Upper lobe of left lung (tissue), 6 donors: Measurements from ENCODE around the gene DUSP23. TPM values are rescaled to one million over a fixed set of nuclear protein-coding genes. Genes with fewer than 3 reads are reported as not detected.
A peak's percentile ranks its signal among the peaks of the same experiment; 100 is the strongest.

Source experiments
- ATAC-seq, 2 donors: fragments of 200-7000 bp; cut with Tn5 transposase; one replicate each; pipeline ENCODE4 v1.9.1; 2022; ENCODE audit warnings: mild to moderate bottlenecking in 2 of 2, moderate library complexity in 2 of 2; ENCODE audit not compliant: low FRiP score in 2 of 2
- DNase-seq, 2 donors: peaks; one replicate each; pipeline ENCODE4 v3.0.0-alpha.2; 2019 to 2020
- H3K27ac ChIP-seq, 4 donors: fragments of 200-600 bp; sonication (generic); one replicate each; pipeline ENCODE4 v1.5.1; 2016 to 2019
- H3K27me3 ChIP-seq, 4 donors: fragments of 200-600 bp; sonication (generic); one replicate each; pipeline ENCODE4 v1.5.1; 2017 to 2019
- H3K36me3 ChIP-seq, 4 donors: fragments of 200-600 bp; sonication (generic); one replicate each; pipeline ENCODE4 v1.5.1; 2016 to 2019
- H3K4me1 ChIP-seq, 4 donors: fragments of 200-600 bp; sonication (generic); one replicate each; pipeline ENCODE4 v1.5.1; 2018 to 2019
- H3K4me3 ChIP-seq, 4 donors: fragments of 200-600 bp; sonication (generic); one replicate each; pipeline ENCODE4 v1.5.1; 2017 to 2019; ENCODE audit warnings: mild to moderate bottlenecking in 2 of 4, moderate library complexity in 1 of 4
- H3K9me3 ChIP-seq, 4 donors: fragments of 200-600 bp; sonication (generic); one replicate each; pipeline ENCODE4 v1.5.1; 2018 to 2019
- EP300 ChIP-seq, 4 donors: sonication (generic); formaldehyde crosslinking; IDR thresholded peaks; one replicate each; pipeline ENCODE4 v1.5.1; 2017; ENCODE audit warnings: antibody characterized with exemption in 4 of 4, control low read depth in 2 of 4
- POLR2A ChIP-seq, 4 donors: fragments of 450-650 bp; IDR thresholded peaks; one replicate each; pipeline ENCODE4 v1.5.1; 2016 to 2017; ENCODE audit warnings: antibody characterized with exemption in 4 of 4, mild to moderate bottlenecking in 2 of 4
- POLR2AphosphoS5 ChIP-seq, 2 donors: sonication (generic); formaldehyde crosslinking; IDR thresholded peaks; one replicate each; pipeline ENCODE4 v1.5.1; 2017; ENCODE audit warnings: antibody characterized with exemption in 2 of 2
- WGBS, 2 donors: methylation state at CpG; one replicate each; pipeline ENCODE4 v1.1.5; 2017 to 2018; 5-methylcytosine and 5-hydroxymethylcytosine counted together
- total RNA-seq, 6 donors: library from RNA; depleted of rRNA in 4 of 6; stranded (reverse); fragments of >200 nt in 4 of 6; gene quantifications; one replicate each; pipeline versions ENCODE4 v1.1.0 to v1.2.1, GENCODE V29; 2016 to 2021
- TF ChIP-seq, protein P1 (sequence below), 6 experiments: fragments of 450-650 bp in 4 of 6; fragments of 200-600 bp in 2 of 6; sonication (generic) in 2 of 6; IDR thresholded peaks; one replicate each; pipeline ENCODE4 v1.5.1; 2016 to 2019; ENCODE audit warnings: antibody characterized with exemption in 6 of 6
- donor health status: DM: no; HTN: no; CAD: no; lungs with moderate emphysema.
- donor health status: DM: no; HTN: yes; CAD: no; lungs with severe emphysema.

Gene DUSP23
- total RNA-seq, 6 donors from 2014 or later = 59.1 to 96.8 (median 79.9) TPM

DNA sequence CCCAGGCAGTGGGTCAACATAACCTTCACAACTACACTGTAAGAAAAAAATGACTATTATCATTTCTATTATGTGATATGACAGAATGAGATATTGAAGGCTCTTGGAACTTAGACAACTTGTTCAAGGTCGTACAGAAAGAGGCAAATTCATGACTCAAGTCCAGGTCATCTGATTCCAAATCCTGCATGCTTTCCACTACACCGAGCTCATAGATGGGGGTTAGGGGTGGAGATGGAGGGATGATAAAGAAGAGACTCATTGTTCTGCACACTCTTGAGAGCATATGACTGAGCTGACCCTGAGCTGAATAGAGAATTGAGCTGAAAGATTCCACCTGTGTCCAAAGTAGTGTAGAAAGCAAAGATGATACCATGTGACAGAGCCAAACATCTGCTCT, 24.2 kb downstream of the DUSP23 start:
- no peak for ATAC-seq
- Histone ChIP-seq H3K4me3 (no peak overlapping the region), H3K4me1 (peaks cover 0 to 8% (median 2%) of the 10 kb centered on the region in 4 donors), H3K27me3 (no peaks in the 10 kb centered on the region), H3K9me3 (no peaks in the 10 kb centered on the region), H3K27ac (no peak overlapping the region), H3K36me3 (no peaks in the 10 kb centered on the region)
- no peak for DNase-seq
- 61 to 79% methylated on average over 2 of the region's 2 CpGs for WGBS, 2 donors
- TF ChIP-seq, protein P1, sequence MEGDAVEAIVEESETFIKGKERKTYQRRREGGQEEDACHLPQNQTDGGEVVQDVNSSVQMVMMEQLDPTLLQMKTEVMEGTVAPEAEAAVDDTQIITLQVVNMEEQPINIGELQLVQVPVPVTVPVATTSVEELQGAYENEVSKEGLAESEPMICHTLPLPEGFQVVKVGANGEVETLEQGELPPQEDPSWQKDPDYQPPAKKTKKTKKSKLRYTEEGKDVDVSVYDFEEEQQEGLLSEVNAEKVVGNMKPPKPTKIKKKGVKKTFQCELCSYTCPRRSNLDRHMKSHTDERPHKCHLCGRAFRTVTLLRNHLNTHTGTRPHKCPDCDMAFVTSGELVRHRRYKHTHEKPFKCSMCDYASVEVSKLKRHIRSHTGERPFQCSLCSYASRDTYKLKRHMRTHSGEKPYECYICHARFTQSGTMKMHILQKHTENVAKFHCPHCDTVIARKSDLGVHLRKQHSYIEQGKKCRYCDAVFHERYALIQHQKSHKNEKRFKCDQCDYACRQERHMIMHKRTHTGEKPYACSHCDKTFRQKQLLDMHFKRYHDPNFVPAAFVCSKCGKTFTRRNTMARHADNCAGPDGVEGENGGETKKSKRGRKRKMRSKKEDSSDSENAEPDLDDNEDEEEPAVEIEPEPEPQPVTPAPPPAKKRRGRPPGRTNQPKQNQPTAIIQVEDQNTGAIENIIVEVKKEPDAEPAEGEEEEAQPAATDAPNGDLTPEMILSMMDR (IDR thresholded peaks at IDR 0.05) = no peak
- TF ChIP-seq EP300 (IDR thresholded peaks at IDR 0.05) (no peak), POLR2AphosphoS5 (IDR thresholded peaks at IDR 0.05) (no peak), POLR2A (IDR thresholded peaks at IDR 0.05) (no peak)

DNA sequence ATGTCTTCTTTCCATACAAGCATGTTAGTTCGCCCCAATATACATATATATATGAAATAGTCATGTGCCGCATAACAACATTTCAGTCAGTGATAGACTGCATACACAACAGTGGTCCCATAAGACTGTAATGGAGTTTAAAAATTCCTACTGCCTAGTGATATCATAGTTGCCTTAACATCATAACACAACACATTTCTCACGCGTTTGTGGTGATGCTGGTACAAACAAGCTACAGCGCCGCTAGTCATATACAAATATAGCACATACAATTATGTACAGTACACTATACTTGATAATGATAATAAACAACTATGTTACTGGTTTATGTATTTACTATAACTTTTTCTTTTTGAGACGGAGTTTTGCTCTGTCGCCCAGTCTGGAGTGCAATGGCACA, 35.2 kb downstream of the DUSP23 start:
- DNase-seq (no peak), ATAC-seq (no peak)
- WGBS, 2 donors = 94 to 99% methylated on average over 8 of the region's 8 CpGs
- no peak for TF ChIP-seq POLR2A (IDR thresholded peaks at IDR 0.05)
- TF ChIP-seq EP300 (IDR thresholded peaks at IDR 0.05) = no peak
- Histone ChIP-seq H3K36me3 (no peaks in the 10 kb centered on the region), H3K4me3 (no peak overlapping the region), H3K27me3 (no peaks in the 10 kb centered on the region), H3K4me1 (no peaks in the 10 kb centered on the region), H3K9me3 (no peaks in the 10 kb centered on the region), H3K27ac (no peak overlapping the region)

DNA sequence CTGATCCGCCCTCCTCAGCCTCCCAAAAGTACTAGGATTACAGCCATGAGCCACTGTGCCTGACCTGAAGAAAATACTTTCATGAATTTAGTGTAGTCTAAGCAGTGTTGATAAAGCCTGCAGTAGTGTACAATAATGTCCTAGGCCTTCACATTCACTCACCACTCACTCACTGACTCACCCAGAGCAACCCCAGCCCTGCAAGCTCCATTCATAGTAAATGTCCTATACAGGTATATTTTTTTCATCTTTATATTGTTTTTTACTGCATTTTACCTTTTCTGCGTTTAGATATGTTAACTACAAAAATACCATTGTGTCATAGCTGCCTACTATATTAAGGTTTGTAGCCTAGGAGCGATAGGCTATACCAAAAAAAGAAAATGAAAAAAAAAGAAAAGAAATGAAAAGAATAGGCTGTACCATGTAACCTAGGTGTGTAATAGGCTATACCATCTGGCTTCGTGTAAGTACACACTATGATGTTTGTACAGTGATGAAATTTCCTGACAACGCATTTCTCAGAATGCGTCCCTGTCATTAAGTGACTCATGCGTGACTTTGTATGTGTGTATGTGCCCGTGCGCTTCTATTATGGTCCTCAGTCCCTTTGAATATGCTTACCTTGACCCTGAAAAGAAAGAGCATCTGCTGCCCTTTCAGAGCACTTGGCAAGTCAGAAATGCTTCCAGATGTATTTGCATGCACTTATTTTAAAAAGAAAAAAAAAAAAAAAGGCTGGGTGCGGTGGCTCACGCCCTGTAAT, 36.7 kb downstream of the DUSP23 start:
- Histone ChIP-seq H3K36me3 (no peaks in the 10 kb centered on the region), H3K9me3 (no peaks in the 10 kb centered on the region), H3K27me3 (no peaks in the 10 kb centered on the region), H3K4me3 (no peak overlapping the region), H3K4me1 (no peaks in the 10 kb centered on the region), H3K27ac (no peak overlapping the region)
- ATAC-seq (no peak), DNase-seq (no peak)
- no peak for TF ChIP-seq POLR2AphosphoS5 (IDR thresholded peaks at IDR 0.05)
- TF ChIP-seq, protein P1 (IDR thresholded peaks at IDR 0.05) = no peak
- 81 to 82% methylated on average over 11 of the region's 11 CpGs for WGBS, 2 donors

DNA sequence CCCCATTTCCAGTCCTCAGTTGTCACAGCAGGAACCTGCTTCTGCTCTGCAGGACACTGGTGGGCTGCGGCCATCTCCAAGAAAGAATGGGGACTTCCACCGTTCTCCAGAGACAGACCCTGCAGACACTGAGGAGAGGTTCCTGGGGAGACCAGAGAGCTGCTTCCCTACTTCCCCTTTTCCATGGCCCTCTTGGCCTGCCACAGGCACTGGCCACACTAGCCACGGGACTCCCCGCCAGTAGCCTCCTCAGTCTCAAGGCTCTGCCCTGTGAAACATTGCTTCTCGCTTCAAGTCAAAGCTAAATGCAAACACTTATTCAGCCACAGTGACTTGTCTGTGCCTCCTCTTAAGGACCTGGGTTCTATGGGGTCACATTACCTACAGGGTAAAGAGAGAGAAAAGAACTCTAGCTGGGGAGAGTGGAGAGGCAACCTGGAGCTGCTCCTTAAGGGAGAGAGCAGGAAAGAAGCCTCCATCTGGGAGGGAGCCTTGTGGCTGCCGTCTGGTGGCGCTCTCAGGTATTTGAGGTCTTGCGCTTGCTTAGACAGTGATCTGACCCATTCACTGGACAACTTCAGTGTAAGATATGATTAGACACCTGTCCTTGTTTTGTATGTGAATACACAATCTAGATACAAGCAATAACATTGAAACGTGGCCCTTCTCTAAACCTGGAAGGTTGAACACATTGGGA, 40.6 kb downstream of the DUSP23 start:
- Histone ChIP-seq H3K4me3 (no peak overlapping the region), H3K27ac (no peak overlapping the region), H3K9me3 (no peaks in the 10 kb centered on the region), H3K4me1 (peaks cover 1 to 21% (median 8%) of the 10 kb centered on the region in 4 donors), H3K27me3 (no peaks in the 10 kb centered on the region), H3K36me3 (no peaks in the 10 kb centered on the region)
- TF ChIP-seq EP300 (IDR thresholded peaks at IDR 0.05) (no peak), POLR2A (IDR thresholded peaks at IDR 0.05) (no peak), POLR2AphosphoS5 (IDR thresholded peaks at IDR 0.05) (no peak)
- TF ChIP-seq, protein P1 (IDR thresholded peaks at IDR 0.05) = no peak
- DNase-seq (no peak), ATAC-seq (peak in 1 of 2 donors; percentile 58)
- 76 to 77% methylated on average over 7 to 9 of the region's 9 CpGs for WGBS, 2 donors

DNA sequence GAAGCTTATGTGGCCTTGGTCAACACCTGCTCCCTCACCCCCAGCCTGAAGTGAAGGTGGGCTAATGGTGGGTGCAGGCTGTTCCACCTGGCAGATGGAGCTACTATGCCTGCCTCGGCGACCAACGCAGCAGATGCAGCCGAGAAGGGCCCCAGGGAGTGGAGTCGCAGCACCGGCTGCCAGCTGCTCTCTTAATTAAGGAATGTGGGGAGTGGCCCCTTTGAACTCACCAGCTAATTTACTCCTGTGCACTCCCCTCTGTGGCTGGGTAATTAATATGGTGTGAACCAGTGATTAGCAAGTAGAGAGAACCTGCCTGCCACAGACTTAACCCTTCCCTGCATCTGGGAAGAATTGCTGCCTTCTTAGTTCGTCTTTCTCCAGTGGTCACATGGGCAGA, 42.6 kb downstream of the DUSP23 start:
- ATAC-seq = no peak

More for the DNA sequence above, 42.6 kb downstream of the DUSP23 start:
- Histone ChIP-seq H3K27me3 (no peaks in the 10 kb centered on the region), H3K9me3 (no peaks in the 10 kb centered on the region), H3K36me3 (no peaks in the 10 kb centered on the region), H3K4me1 (peaks cover 3 to 29% (median 16%) of the 10 kb centered on the region in 4 donors), H3K4me3 (no peak overlapping the region), H3K27ac (no peak overlapping the region)
- WGBS, 2 donors = 19 to 31% methylated on average over 7 of the region's 7 CpGs
- TF ChIP-seq POLR2AphosphoS5 (IDR thresholded peaks at IDR 0.05) = no peak
- TF ChIP-seq, protein P1 (IDR thresholded peaks at IDR 0.05) = no peak
- TF ChIP-seq POLR2A (IDR thresholded peaks at IDR 0.05) = no peak
- TF ChIP-seq EP300 (IDR thresholded peaks at IDR 0.05) = no peak
- no peak for DNase-seq
